Measurements from ENCODE around the gene MACO1. TPM values are rescaled to one million over a fixed set of nuclear protein-coding genes. Genes with fewer than 3 reads are reported as not detected.

Gene MACO1
- total RNA-seq, 1 experiment from 2014 or later, result 17.4 TPM

DNA sequence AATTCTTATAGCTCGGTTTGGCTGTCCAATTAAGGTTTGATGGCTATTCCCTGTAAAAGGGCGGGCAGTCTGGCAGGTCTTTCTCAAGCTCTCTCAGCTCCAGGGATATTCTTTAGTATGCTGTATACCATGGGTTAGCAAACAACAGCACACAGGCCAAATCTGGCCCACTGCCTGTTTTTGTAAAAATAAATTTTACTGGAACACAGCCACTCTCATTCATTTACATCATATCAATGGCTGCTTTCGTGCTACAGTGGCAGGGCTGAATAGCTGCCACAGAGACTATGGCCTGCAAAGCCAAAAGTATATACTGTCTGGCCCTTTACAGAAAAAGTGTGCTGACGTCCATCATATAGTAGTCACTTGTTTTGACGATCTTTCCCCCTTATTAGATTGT is 32.0 kb downstream of the MACO1 start:
- no peak for DNase-seq (ENCODE audit: unreplicated experiment)
- POLR2A ChIA-PET, result interaction anchor here (0.6 to 1.8 kb wide), 3 partner anchors 12 to 18 kb away, joined by 3 to 4 read pairs (median 3); no protein-coding TSS in a partner anchor
- CTCF ChIA-PET, result no interaction called here
- BruUV-seq (replicated peaks), result no TSS peak
- Mint-ChIP-seq H3K27ac (ENCODE audit: low read depth, unreplicated experiment) (no peak overlapping the region), H3K4me1 (ENCODE audit: insufficient read depth, unreplicated experiment) (no peaks in the 10 kb centered on the region), H3K36me3 (ENCODE audit: insufficient read depth, unreplicated experiment) (peaks cover 24% of the 10 kb centered on the region), H3K27me3 (ENCODE audit: insufficient read depth, unreplicated experiment) (no peaks in the 10 kb centered on the region), H3K9me3 (ENCODE audit: unreplicated experiment) (no peaks in the 10 kb centered on the region), H3K4me3 (ENCODE audit: unreplicated experiment) (no peak overlapping the region)
- intact Hi-C loops (cut with micrococcal nuclease), result no loop called here
- TF ChIP-seq CTCF (IDR thresholded peaks at IDR 0.05; ENCODE audit: unreplicated experiment), result no peak

GRCh38 chr1:25467193-25467592 is 36.5 kb downstream of the MACO1 start:
- H3K27ac Mint-ChIP-seq (ENCODE audit: low read depth, unreplicated experiment), result no peak overlapping the region

GRCh38 chr1:25467616-25468015 is 36.9 kb downstream of the MACO1 start:
- H3K27ac Mint-ChIP-seq (ENCODE audit: low read depth, unreplicated experiment), result no peak overlapping the region
- intact Hi-C loops (cut with micrococcal nuclease), result no loop called here
- no peaks in the 10 kb centered on the region for H3K9me3 Mint-ChIP-seq (ENCODE audit: unreplicated experiment)
- CTCF ChIA-PET, result no interaction called here
- TF ChIP-seq CTCF (IDR thresholded peaks at IDR 0.05; ENCODE audit: unreplicated experiment), result no peak
- no peak overlapping the region for H3K4me3 Mint-ChIP-seq (ENCODE audit: unreplicated experiment)
- H3K27me3 Mint-ChIP-seq (ENCODE audit: insufficient read depth, unreplicated experiment), result no peaks in the 10 kb centered on the region
- POLR2A ChIA-PET, result interaction anchor here (0.6 kb wide), 1 partner anchor 36 kb away, joined by 3 read pairs; no protein-coding TSS in a partner anchor
- H3K4me1 Mint-ChIP-seq (ENCODE audit: insufficient read depth, unreplicated experiment), result no peaks in the 10 kb centered on the region
- no peak for DNase-seq (ENCODE audit: unreplicated experiment)
- BruUV-seq (replicated peaks), result no TSS peak
- H3K36me3 Mint-ChIP-seq (ENCODE audit: insufficient read depth, unreplicated experiment), result peaks cover 15% of the 10 kb centered on the region

More at GRCh38 chr1:25467193-25467592, 36.5 kb downstream of the MACO1 start:
- no peaks in the 10 kb centered on the region for H3K4me1 Mint-ChIP-seq (ENCODE audit: insufficient read depth, unreplicated experiment)
- no peaks in the 10 kb centered on the region for H3K27me3 Mint-ChIP-seq (ENCODE audit: insufficient read depth, unreplicated experiment)
- BruUV-seq (replicated peaks), result no TSS peak
- ChIA-PET POLR2A (no interaction called here), CTCF (no interaction called here)
- TF ChIP-seq CTCF (IDR thresholded peaks at IDR 0.05; ENCODE audit: unreplicated experiment), result no peak
- DNase-seq (ENCODE audit: unreplicated experiment), result no peak
- peaks cover 15% of the 10 kb centered on the region for H3K36me3 Mint-ChIP-seq (ENCODE audit: insufficient read depth, unreplicated experiment)
- H3K4me3 Mint-ChIP-seq (ENCODE audit: unreplicated experiment), result no peak overlapping the region
- no peaks in the 10 kb centered on the region for H3K9me3 Mint-ChIP-seq (ENCODE audit: unreplicated experiment)
- intact Hi-C loops (cut with micrococcal nuclease), result no loop called here

GRCh38 chr1:25468033-25468432 is 37.3 kb downstream of the MACO1 start:
- intact Hi-C loops (cut with micrococcal nuclease), result no loop called here
- H3K36me3 Mint-ChIP-seq (ENCODE audit: insufficient read depth, unreplicated experiment), result peaks cover 15% of the 10 kb centered on the region
- ChIA-PET CTCF (interaction anchor here (0.6 kb wide), 1 partner anchor 229 kb away, joined by 3 read pairs; no protein-coding TSS in a partner anchor), POLR2A (interaction anchor here (0.6 kb wide), 1 partner anchor 36 kb away, joined by 3 read pairs; no protein-coding TSS in a partner anchor)
- H3K9me3 Mint-ChIP-seq (ENCODE audit: unreplicated experiment), result no peaks in the 10 kb centered on the region
- no peak overlapping the region for H3K4me3 Mint-ChIP-seq (ENCODE audit: unreplicated experiment)
- H3K27me3 Mint-ChIP-seq (ENCODE audit: insufficient read depth, unreplicated experiment), result no peaks in the 10 kb centered on the region
- no peak overlapping the region for H3K27ac Mint-ChIP-seq (ENCODE audit: low read depth, unreplicated experiment)
- no TSS peak for BruUV-seq (replicated peaks)
- no peaks in the 10 kb centered on the region for H3K4me1 Mint-ChIP-seq (ENCODE audit: insufficient read depth, unreplicated experiment)
- no peak for TF ChIP-seq CTCF (IDR thresholded peaks at IDR 0.05; ENCODE audit: unreplicated experiment)
- no peak for DNase-seq (ENCODE audit: unreplicated experiment)
